ENCODE results near the gene PTCH1. TPM values are rescaled to one million over a fixed set of nuclear protein-coding genes. Genes with fewer than 3 reads are reported as not detected.

PTCH1 gene
- polyA plus RNA-seq, 3 donors = 2.7 to 5.4 (median 4.0) TPM

DNA sequence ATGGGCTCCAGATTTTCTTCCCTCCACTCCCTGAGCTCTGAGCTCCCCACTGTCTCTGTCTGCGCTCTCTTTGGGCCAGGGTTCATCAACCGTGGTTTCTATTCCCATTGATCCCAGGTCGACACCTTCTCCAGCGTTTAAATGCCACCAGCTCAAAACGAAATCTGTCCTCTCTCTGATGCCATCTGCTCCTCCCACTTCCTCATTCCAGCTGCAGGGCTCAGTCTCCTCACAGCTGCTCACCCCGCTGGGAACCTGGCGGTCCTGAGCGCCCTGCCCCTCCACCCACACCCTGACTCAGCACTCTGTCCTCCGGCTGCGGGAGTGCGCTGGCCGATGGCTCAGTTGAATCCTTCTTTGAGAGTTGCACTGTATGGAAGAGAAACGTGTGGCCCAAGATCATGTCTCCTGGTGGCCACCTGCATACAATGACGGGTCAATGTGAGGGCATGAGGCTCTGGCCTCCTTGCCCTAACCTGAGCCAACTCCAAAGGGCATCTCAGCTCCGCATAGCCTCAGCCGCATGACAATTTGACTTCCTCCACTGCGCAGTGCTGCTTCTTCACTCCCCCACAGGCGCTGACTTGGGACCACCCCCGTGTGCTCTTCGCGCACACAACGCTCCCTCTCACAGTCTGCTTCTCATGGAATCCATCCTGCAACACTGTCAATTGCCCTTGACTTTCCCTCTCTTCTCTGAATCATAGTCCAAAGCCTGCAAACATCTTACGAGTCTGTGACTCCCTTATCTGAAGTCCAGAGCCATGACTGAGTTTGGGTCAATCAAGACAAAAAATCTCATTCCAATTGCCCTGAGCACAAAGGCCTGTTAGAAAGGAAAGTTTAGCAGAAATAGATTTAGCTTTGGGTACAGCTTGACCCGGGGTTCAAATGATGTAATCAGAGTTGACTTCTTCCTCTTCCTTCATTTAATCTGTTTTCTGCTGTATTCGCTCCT, 82.4 kb downstream of the PTCH1 start:
- 70 to 80% (median 72%) methylated on average over 25 of the region's 25 CpGs for WGBS, 3 donors
- H3K27ac ChIP-seq (ENCODE audit: low read depth, low read length) = no peak overlapping the region

GRCh38 chr9:95433096-95433819, 83.5 kb downstream of the PTCH1 start:
- WGBS, 3 donors = 31 to 39% (median 35%) methylated on average over 8 of the region's 8 CpGs
- H3K27ac ChIP-seq (ENCODE audit: low read depth, low read length) = no peak overlapping the region

DNA sequence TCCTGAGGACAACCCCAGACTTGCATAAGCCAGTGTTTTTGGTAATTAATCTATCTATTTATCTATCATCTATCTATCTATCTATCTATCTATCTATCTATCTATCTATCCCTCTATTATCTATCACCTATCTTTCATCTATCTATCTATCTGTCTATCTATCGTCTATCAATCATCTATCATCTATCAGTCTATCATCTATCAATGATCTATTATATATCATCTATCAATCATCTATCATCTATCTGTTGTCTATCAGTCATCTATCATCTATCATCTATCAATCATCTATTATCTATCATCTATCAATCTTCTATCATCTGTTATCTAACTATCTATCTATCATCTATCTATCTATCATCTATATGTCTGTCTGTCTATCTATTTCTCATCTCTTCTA, 85.5 kb downstream of the PTCH1 start:
- 62 to 97% (median 94%) methylated on average over 1 of the region's 1 CpG for WGBS, 3 donors
- H3K27ac ChIP-seq (ENCODE audit: low read depth, low read length) = no peak overlapping the region

DNA sequence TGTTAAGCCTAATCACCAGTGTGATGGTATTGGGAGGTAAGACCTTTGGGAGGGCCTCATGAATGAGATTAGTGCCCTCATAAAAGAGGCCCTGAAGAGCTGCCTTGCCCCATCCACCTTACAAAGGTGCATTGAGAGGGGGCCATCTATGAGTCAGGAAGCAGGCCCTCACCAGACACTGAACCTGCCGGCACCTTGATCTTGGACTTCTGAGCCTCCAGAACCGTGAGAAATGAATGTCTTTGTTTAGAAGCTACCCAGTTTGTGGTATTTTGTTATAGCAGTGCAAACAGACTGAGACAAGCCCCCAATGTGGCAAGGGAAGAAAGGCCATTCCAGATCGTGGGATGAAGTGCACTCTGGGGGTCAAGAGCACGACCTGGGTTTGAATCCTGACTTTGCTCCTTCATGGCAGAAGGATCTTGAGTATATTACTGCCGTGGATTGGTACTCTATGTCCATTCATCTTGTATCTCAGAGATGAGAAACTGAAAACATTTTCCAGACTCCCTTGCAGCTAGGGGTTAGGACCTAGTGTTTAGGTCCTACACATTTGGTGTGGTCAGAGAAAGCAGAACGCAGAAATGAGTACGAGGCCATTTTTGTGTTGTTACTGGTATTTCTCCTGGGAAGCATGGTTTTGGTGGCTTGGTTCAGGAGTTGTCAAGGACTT, 86.7 kb downstream of the PTCH1 start:
- no peak overlapping the region for H3K27ac ChIP-seq (ENCODE audit: low read depth, low read length)
- WGBS, 3 donors = 89 to 91% (median 91%) methylated on average over 7 of the region's 7 CpGs

GRCh38 chr9:95429096-95429495, 87.7 kb downstream of the PTCH1 start:
- no peak overlapping the region for H3K27ac ChIP-seq (ENCODE audit: low read depth, low read length)
- 86 to 93% (median 87%) methylated on average over 10 of the region's 10 CpGs for WGBS, 3 donors

- WGBS, 3 donors = 12 to 41% (median 30%) methylated on average over 11 of the region's 11 CpGs
- no peak overlapping the region for H3K27ac ChIP-seq (ENCODE audit: low read depth, low read length)
These were observed 90.7 kb downstream of the PTCH1 start for GRCh38 chr9:95425910-95426551.

DNA sequence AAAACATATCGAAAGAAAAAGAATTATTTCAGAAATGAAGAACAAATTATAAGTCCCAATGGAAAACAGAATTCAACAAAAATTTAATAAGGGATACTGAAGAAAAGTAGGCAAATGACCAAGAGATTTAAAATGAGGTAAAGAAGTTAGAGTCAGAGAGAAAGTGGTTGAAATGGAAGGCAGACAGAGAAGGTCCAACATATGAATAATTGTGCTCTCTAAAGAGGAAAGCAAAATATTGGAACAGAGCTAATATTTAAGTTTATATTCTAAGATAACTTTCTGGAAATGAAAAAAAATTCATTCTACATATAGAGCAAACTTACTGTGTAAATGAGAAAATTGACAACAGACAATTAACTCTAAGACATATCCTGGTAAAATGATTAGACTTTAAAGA, 94.1 kb downstream of the PTCH1 start:
- WGBS, 3 donors = 84 to 100% (median 94%) methylated on average over 1 of the region's 1 CpG

GRCh38 chr9:95420518-95420917, 96.3 kb downstream of the PTCH1 start:
- no peak overlapping the region for H3K27ac ChIP-seq (ENCODE audit: low read depth, low read length)

More for the DNA sequence above, 94.1 kb downstream of the PTCH1 start:
- H3K27ac ChIP-seq (ENCODE audit: low read depth, low read length) = no peak overlapping the region

- no peak overlapping the region for H3K27ac ChIP-seq (ENCODE audit: low read depth, low read length)
These were observed 97.3 kb downstream of the PTCH1 start for GRCh38 chr9:95419444-95419843.

DNA sequence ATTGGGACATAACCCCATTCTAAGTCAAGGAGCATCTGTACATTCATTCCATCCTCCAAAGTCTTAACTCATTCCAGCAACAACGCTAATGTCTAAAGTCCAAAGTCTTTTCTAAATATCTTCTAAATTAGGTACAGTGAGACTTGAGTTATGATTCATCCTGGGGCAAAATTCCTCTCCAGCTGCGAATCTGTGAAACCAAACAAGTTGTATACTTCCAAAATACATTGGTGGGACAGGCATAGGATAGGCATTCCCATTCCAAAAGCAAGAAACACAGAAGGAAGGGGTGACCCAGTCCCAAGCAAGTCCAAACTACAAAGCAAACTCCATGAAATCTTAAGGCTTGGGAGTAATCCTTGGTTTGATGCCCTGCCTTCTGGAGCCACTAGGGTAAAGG, 101.6 kb downstream of the PTCH1 start:
- H3K27ac ChIP-seq (ENCODE audit: low read depth, low read length) = no peak overlapping the region
- WGBS, 3 donors = 93 to 100% (median 94%) methylated on average over 2 of the region's 2 CpGs

- no peak overlapping the region for H3K27ac ChIP-seq (ENCODE audit: low read depth, low read length)
- 83 to 84% (median 83%) methylated on average over 2 of the region's 2 CpGs for WGBS, 3 donors
These were observed 103.0 kb downstream of the PTCH1 start for GRCh38 chr9:95413793-95414192.

DNA sequence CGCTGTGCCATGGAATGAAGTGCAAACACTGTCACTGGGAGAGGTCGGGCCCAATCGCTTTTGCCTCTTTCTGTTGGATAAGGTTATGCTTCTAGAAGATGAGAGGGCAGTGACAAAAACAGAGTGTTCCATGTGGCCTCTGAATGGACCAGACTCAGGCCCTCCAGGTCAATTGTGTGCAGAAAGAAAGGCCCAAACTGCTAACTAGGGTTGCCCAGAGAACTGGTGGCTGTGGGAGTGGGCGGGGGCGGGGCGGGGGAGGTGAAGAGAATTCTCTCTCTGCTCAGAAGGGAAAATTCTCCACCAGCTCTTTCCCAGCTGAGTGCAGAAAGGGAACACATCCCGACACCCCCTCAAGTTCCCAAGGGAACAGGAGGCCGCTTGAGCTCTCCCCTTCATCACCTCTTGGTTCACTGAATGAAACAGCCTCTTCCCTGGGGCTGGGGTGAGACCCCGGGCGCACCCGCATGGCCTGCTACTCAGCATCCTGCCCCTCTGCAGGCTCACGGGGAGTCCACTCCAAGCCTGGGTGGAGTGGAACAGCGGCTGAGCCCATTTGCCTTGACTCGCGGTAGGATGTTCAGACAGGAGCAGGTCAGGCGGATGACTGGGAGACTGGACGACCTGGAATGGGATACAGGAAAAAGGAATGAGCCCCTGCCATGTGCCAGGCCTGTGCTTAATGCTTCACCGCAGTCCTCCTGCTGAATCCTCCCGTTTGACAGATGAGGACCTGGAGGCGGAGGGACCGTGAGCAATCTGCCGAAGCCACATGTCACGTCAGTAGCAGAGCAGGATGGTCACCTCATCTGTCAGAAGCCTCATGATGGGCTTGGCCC, 105.5 kb downstream of the PTCH1 start:
- H3K27ac ChIP-seq (ENCODE audit: low read depth, low read length) = no peak overlapping the region
- 94 to 96% (median 95%) methylated on average over 23 of the region's 23 CpGs for WGBS, 3 donors

GRCh38 chr9:95409650-95410426, 106.9 kb downstream of the PTCH1 start:
- 48 to 61% (median 49%) methylated on average over 6 of the region's 6 CpGs for WGBS, 3 donors
- no peak overlapping the region for H3K27ac ChIP-seq (ENCODE audit: low read depth, low read length)

DNA sequence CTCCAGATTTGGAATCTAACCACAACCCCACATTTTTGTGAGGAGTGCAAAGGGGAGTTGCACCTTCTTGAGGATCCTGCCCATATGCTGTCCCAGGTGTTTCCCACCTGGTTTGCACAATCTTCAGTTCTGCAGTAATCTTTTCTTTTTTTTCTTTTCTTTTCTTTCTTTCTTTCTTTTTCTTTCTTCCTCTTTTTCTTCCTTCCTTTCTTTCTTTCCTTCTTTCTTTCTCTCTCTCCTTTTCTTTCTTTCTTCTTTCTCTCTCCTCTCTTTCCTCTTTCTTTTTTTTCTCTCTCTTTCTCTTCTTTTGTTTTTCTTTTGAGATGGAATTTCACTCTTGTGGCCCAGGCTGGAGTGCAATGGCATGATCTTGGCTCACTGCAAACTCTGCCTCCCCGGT, 109.2 kb downstream of the PTCH1 start:
- no peak overlapping the region for H3K27ac ChIP-seq (ENCODE audit: low read depth, low read length)
- WGBS, 3 donors = 91 to 100% (median 93%) methylated on average over 1 of the region's 1 CpG

- no peak overlapping the region for H3K27ac ChIP-seq (ENCODE audit: low read depth, low read length)
- 50 to 85% (median 56%) methylated on average over 2 of the region's 2 CpGs for WGBS, 3 donors
These were observed 110.7 kb downstream of the PTCH1 start for GRCh38 chr9:95406121-95406520.

DNA sequence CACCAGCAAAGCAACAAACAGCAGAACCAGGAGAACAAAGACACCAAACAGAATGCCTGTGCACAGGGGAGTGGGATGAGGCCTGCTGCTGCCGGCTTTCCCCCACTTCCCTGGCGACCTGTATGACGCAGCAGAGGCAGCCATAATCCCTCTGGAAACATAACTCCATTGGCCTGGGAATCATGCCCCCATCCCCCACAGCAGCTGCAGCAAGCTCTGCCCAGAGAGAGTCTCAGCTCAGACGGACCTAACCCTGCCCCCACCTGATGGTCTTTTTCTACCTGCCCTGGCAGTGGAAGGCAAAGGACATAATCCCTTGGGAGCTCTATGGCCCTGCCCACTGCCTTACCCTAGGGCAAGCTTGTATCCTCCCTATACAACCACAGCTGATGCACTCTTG, 117.5 kb downstream of the PTCH1 start:
- no peak overlapping the region for H3K27ac ChIP-seq (ENCODE audit: low read depth, low read length)
- 70 to 84% (median 79%) methylated on average over 4 of the region's 4 CpGs for WGBS, 3 donors
